VCaP (cell line): Measurements from ENCODE around the gene FST.

Source experiments
- H3K27ac ChIP-seq: fragments of 450-650 bp; 2 replicates; pipeline ENCODE4 v1.5.1; 2017
- TF ChIP-seq, protein P1 (sequence below): fragments of 450-650 bp; conservative IDR thresholded peaks from 2 replicates; pipeline ENCODE4 v1.5.1; 2017; ENCODE audit warnings: mild to moderate bottlenecking, moderate library complexity

Gene FST

DNA sequence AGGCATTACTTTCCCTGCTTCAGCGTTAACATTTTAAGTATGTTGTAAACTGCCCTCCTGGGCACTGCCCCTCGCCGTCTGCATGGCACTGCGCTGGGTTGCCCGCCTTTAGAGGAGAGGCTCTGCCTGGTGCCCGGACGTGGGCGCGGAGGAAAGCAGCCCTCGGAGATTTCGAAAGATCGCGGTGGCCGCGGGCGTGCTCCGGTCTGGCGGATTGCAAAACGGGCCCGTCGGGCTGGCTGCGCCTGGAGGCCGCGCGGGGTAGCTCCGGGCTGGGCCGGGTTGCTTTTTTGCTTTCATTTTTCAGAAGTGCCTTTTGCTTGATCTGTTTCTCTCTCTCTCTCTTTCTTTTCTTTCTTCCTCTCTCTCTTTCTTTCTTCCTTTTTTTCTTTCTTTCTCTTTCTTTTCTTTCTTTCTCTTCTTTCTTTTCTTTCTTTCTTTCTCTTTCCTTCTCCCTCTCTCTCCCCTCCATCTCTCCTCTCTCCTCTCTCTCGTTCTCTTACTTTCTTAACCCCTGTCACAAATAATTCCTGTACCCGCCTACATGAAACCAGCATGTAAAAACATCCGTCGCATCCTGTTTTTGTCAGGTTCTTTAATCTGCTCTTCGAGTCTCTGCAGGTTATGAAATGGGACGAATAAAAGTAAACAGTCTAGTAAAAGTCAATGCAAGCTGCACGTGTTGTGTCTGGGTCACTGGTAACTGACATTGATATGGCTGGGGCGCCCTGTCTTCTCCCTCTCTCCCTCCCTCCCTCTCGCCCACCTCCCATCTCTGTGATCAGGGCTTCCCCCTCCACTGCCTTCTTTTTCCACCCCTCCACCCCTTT lies 1.7 kb downstream of the FST start:
- TF ChIP-seq, protein P1, sequence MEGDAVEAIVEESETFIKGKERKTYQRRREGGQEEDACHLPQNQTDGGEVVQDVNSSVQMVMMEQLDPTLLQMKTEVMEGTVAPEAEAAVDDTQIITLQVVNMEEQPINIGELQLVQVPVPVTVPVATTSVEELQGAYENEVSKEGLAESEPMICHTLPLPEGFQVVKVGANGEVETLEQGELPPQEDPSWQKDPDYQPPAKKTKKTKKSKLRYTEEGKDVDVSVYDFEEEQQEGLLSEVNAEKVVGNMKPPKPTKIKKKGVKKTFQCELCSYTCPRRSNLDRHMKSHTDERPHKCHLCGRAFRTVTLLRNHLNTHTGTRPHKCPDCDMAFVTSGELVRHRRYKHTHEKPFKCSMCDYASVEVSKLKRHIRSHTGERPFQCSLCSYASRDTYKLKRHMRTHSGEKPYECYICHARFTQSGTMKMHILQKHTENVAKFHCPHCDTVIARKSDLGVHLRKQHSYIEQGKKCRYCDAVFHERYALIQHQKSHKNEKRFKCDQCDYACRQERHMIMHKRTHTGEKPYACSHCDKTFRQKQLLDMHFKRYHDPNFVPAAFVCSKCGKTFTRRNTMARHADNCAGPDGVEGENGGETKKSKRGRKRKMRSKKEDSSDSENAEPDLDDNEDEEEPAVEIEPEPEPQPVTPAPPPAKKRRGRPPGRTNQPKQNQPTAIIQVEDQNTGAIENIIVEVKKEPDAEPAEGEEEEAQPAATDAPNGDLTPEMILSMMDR: no peak; the same call in 1 of the 2 replicates
- H3K27ac ChIP-seq: no peak overlapping the region

DNA sequence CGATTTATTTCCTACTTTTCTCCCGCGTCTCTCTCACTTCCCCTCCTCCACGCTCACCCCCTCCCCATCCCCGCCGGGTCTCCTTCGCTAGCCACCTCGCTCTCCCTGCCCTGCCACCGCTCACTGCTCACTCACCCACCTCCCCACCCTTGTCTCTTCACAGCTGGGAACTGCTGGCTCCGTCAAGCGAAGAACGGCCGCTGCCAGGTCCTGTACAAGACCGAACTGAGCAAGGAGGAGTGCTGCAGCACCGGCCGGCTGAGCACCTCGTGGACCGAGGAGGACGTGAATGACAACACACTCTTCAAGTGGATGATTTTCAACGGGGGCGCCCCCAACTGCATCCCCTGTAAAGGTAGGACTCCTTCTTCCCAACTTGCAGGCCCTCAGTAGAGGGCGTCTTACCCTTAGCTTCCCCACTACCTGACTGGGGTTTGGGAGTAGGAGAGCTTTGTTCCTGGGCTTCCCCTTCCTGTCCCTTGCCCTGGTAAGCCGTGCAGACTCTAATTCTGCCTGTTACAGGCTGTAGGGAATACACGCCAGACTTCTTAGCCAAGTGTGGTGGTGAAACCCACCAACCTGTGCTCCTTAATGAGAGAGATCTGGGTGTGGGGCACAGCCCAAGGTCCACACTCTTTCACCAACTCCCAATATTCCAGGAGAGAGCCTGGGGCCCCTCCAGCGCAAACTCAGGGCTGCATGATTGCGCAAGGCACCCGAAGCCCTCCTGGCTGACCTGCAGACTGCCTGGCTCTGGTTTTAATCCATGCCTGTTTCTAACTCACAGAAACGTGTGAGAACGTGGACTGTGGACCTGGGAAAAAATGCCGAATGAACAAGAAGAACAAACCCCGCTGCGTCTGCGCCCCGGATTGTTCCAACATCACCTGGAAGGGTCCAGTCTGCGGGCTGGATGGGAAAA lies 2.5 kb downstream of the FST start:
- TF ChIP-seq, protein P1: no peak
- no peak overlapping the region for H3K27ac ChIP-seq

DNA sequence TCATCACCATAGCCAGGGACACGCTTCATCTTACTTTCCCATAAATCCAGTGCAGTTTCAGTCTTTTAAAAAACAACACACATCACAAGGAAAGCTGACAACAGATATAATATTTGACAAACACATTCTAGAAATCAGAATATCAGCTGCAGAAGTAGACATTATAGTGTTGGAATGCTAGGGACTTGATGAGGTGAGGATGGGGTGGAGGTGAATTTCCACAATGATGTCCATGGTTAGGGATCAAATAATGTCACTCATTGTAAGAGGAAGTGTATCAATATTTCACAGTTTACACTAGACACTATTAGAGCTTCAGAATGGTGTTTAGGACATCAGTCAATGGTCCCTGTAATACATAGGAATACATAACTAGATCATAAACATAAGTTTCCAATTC lies 7.0 kb downstream of the FST start:
- no peak overlapping the region for H3K27ac ChIP-seq
- TF ChIP-seq, protein P1: no peak

DNA sequence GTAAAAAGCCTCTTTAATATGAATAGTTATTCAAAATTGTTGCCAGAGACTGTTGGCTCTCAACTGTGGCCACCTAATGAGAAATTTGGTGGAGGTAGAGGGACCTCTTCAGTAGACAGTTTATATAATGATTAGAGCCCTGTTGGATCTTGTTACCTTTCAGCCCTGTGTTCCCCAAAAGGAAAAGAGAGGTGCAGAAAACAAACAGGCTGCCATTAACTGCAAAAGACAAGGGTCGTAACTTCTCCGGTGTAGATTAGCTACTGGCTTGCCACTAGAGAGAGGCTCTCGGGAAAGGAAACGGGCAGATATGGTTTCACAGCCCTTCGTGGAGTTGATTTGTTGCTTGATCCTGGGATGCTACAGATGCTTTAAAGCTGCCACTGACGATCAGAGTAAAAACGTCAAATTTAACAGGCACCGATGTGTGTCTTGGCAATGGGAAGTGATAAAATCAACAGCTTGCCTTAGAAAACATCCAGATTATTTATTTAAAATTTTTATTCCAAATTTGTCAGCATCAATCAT lies 7.8 kb downstream of the FST start:
- no peak overlapping the region for H3K27ac ChIP-seq
- TF ChIP-seq, protein P1: no peak

DNA sequence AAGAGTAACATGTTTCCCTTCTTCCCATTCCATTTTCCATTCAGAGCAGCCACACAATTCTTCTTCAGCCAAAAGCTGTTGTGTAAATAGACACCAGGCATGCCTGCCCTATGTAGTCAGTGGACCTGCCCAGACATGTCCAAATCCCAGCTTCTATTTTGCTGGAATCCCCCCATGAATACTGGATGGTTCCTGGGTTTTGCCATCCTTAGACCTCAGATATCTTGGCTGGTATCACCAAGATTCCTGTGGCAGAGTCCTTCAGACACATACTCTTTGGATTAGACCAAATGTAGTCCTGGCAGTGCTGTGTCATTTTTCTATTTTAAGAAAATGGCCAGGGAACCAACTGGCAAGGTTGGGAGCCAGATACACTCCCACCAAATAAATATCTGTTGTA lies 10.3 kb downstream of the FST start:
- H3K27ac ChIP-seq: no peak overlapping the region
- TF ChIP-seq, protein P1: no peak

DNA sequence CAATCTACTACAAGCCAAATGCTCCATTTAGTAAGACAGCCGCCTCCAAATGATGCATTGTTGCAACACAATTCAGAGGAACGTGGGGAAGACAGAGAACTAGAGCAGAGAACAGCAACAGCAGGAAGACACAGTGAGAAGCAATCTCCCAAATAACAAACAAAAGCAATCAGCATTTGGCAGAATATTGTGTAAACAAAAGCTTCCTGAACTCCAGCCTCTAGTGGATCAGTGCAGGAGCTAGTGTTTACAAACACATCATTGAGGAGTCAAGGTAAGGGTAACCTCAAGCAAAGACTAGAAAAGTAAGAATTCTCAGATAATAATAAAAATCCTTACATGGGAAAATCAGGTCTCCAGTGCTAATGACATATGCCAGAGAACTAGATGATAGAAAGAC lies 20.6 kb downstream of the FST start:
- no peak overlapping the region for H3K27ac ChIP-seq
- TF ChIP-seq, protein P1: no peak

DNA sequence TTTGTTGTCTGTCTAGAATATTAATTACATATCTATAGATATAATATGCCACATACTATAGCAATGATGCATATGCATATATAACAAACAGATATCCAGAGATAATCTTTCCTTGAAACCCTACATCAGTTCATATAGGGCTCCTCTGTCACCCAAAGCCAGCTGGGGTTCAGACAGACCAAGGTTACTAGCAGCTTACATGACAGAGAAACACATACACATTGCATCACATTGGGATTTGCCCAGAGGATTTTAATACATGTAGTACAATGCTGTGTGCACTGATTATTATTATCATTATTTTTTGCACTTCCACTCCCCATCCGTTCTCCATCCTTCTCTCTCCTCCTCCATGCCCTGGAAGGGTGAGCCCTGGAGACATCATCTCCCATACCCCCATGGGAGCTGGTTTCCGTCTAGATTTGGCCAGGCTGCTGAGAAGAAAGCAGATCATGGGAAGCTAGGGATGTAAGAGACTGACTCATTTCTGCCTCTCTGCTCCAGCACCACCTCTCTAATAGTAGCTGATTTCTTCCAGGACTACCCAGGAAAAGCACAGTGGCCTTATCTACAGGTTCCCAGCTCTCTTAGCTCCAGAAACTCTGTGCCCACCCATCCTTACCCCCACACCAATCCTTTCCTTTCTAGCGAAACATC lies 23.3 kb downstream of the FST start:
- TF ChIP-seq, protein P1: no peak
- no peak overlapping the region for H3K27ac ChIP-seq
